Adrenal gland (tissue), 12 donors: ENCODE measurements around the gene NODAL. TPM values are rescaled to one million over a fixed set of nuclear protein-coding genes. Genes with fewer than 3 reads are reported as not detected.

Source experiments
- DNase-seq, 7 donors: peaks; one replicate each; pipeline ENCODE4 v3.0.0-alpha.2; 2019 to 2020
- H3K27ac ChIP-seq, 5 donors: fragments of 200-600 bp; sonication (generic) in 4 of 5; 1 replicate in 3 of 5; 2 replicates in 2 of 5; pipeline versions ENCODE4 v1.5.1 to v1.8.0; 2016 to 2020; ENCODE audit warnings: mild to moderate bottlenecking in 1 of 5
- H3K27me3 ChIP-seq: fragments of 200-600 bp; 2 replicates; pipeline ENCODE4 v1.8.0; 2021
- H3K36me3 ChIP-seq, 2 donors: fragments of 200-600 bp; replicated peaks in 1 of 2; 1 replicate in 1 of 2; 2 replicates in 1 of 2; pipeline versions ENCODE4 v1.5.1 to v1.8.0; 2018 to 2022
- H3K4me1 ChIP-seq, 2 donors: fragments of 200-600 bp; replicated peaks in 1 of 2; 1 replicate in 1 of 2; 2 replicates in 1 of 2; pipeline versions ENCODE4 v1.5.1 to v1.8.0; 2018 to 2021
- H3K4me3 ChIP-seq, 4 donors: fragments of 200-600 bp; sonication (generic) in 3 of 4; one replicate each; pipeline ENCODE4 v1.5.1; 2016 to 2018
- H3K9me3 ChIP-seq, 3 donors: fragments of 200-600 bp; sonication (generic) in 1 of 3; replicated peaks in 1 of 3; 1 replicate in 2 of 3; 2 replicates in 1 of 3; pipeline versions ENCODE4 v1.5.1 to v1.8.0; 2016 to 2021
- POLR2A ChIP-seq, 2 donors: fragments of 450-650 bp; IDR thresholded peaks; one replicate each; pipeline ENCODE4 v1.6.1; 2017; ENCODE audit warnings: antibody characterized with exemption in 2 of 2, mild to moderate bottlenecking in 2 of 2, moderate library complexity in 1 of 2
- WGBS, 4 donors: extraction: QIAGEN DNeasy Blood & Tissue Kit in 2 of 4; methylation state at CpG; one replicate each; pipeline versions ENCODE4 v1.1.5 to v1.1.7; 2013 to 2017; 5-methylcytosine and 5-hydroxymethylcytosine counted together
- intact Hi-C, 2 donors: fragments of 100-400 bp; cut with DNase I; formaldehyde crosslinking; loops; one replicate each; pipeline versions ENCODE4 v1.14.1 to v1.15.0; 2022 to 2023
- polyA plus RNA-seq, 3 donors: library from polyadenylated mRNA; stranded (reverse); fragments of 200-250 nt in 2 of 3; fragments of 350-450 nt in 1 of 3; fragmentation: Illumina TruSeq in 1 of 3; extraction: RNeasy Lipid Tissue Mini Kit (QIAGEN cat#74804) in 1 of 3; gene quantifications; one replicate each; pipeline ENCODE4 v1.2.3, GENCODE V29; 2013 to 2014
- total RNA-seq, 9 donors: library from RNA; depleted of rRNA in 4 of 9; stranded (reverse); fragments of >200 nt in 4 of 9; fragments of 120-200 nt in 1 of 9; fragmentation: NEBNext Ultra II Directional in 1 of 9; extraction: Animal tissue kit (Norgen Biotek cat#: 25700) in 1 of 9; gene quantifications; one replicate each; pipeline versions ENCODE4 v1.1.0 to v1.2.4, GENCODE V29; 2013 to 2023
- TF ChIP-seq, protein P1 (sequence below), 6 experiments: fragments of 450-650 bp in 4 of 6; fragments of 200-600 bp in 2 of 6; sonication (generic) in 1 of 6; IDR thresholded peaks; 1 replicate in 5 of 6; 2 replicates in 1 of 6; pipeline versions ENCODE4 v1.5.1 to v1.8.0; 2016 to 2021; ENCODE audit warnings: antibody characterized with exemption in 6 of 6, mild to moderate bottlenecking in 2 of 6, moderate library complexity in 1 of 6
- donor health status: healthy with polysubstance abuse.
- donor health status: Bipolar disorder and iron deficiency.
- donor health status: DM: yes; HTN: yes; CAD: no.
- donor health status: DM: no; HTN: no; CAD: no.
- donor health status: DM: no; HTN: no; CAD: no.
- donor health status: DM: yes; HTN: yes; CAD: no.

Gene NODAL
- total and polyA plus RNA-seq, 12 donors: not detected

GRCh38 chr10:70459061-70459773, 17.7 kb upstream of the NODAL start:
- no peak for TF ChIP-seq POLR2A (IDR thresholded peaks at IDR 0.05)
- TF ChIP-seq, protein P1, sequence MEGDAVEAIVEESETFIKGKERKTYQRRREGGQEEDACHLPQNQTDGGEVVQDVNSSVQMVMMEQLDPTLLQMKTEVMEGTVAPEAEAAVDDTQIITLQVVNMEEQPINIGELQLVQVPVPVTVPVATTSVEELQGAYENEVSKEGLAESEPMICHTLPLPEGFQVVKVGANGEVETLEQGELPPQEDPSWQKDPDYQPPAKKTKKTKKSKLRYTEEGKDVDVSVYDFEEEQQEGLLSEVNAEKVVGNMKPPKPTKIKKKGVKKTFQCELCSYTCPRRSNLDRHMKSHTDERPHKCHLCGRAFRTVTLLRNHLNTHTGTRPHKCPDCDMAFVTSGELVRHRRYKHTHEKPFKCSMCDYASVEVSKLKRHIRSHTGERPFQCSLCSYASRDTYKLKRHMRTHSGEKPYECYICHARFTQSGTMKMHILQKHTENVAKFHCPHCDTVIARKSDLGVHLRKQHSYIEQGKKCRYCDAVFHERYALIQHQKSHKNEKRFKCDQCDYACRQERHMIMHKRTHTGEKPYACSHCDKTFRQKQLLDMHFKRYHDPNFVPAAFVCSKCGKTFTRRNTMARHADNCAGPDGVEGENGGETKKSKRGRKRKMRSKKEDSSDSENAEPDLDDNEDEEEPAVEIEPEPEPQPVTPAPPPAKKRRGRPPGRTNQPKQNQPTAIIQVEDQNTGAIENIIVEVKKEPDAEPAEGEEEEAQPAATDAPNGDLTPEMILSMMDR (IDR thresholded peaks at IDR 0.05): no peak
- Histone ChIP-seq H3K9me3 (no peaks in the 10 kb centered on the region), H3K4me3 (no peak overlapping the region), H3K27ac (peak overlapping the region in 2 of 5 donors; percentile 4 to 39), H3K36me3 (no peaks in the 10 kb centered on the region), H3K27me3 (no peaks in the 10 kb centered on the region), H3K4me1 (peaks cover 20 to 22% of the 10 kb centered on the region in 2 donors)
- peak in 5 of 7 donors; percentile 38 to 64 (median 49) for DNase-seq
- intact Hi-C loops: no loop called here
- 34 to 38% (median 35%) methylated on average over 10 to 19 of the region's 19 CpGs for WGBS, 4 donors

DNA sequence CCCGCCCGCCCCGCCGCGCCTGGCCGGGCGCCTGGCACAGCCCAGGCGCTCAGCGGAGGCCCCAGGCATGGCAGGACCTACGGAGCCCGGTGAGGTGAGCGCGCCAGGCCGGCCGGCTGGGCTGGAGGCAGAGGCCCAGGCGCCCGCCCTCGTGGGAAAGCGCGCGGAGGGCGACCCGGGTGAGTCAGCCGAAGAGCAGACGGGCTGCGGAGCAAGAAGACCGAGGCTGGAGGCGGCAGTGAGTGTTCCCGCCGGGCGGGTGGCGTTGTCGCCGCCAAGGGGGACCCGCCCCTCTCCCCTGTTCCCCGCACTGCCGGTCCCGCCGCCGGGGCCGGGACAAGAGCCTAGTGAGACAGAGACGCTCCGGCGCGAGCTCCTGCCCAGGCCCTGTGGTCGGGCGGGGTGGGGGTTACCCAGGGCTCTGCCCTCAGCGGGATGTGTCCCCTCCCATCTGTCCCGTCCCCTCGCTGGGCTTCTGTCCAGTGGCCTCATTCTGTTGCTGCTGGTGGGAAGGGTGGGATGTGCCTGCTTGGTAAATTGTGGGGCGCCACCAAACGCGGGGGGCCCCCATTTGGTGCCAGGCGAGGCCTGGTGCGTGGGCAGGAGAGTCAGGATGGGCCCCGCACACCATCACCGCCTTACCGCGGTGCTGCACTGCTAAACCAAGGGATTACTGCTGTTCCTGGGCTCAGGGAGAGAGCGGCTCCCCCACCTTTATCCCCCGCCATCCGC, 17.0 kb upstream of the NODAL start:
- Histone ChIP-seq H3K4me1 (peaks cover 20 to 22% of the 10 kb centered on the region in 2 donors), H3K36me3 (no peaks in the 10 kb centered on the region), H3K9me3 (no peaks in the 10 kb centered on the region), H3K4me3 (peak overlapping the region in 2 of 4 donors; percentile 20 to 50), H3K27ac (peak overlapping the region in 3 of 5 donors; percentile 4 to 39 (median 38)), H3K27me3 (no peaks in the 10 kb centered on the region)
- peak; percentile 83 to 92 (median 89) for DNase-seq
- intact Hi-C loops: no loop called here
- WGBS, 4 donors: 10 to 14% (median 12%) methylated on average over 23 to 62 of the region's 62 CpGs; no CpG with 5 or more reads in 1 of the 4 donors
- TF ChIP-seq POLR2A (IDR thresholded peaks at IDR 0.05): peak in 1 of 2 donors; percentile 34
- TF ChIP-seq, protein P1 (IDR thresholded peaks at IDR 0.05): peak in 4 of 6 experiments; percentile 1 to 49 (median 22)

DNA sequence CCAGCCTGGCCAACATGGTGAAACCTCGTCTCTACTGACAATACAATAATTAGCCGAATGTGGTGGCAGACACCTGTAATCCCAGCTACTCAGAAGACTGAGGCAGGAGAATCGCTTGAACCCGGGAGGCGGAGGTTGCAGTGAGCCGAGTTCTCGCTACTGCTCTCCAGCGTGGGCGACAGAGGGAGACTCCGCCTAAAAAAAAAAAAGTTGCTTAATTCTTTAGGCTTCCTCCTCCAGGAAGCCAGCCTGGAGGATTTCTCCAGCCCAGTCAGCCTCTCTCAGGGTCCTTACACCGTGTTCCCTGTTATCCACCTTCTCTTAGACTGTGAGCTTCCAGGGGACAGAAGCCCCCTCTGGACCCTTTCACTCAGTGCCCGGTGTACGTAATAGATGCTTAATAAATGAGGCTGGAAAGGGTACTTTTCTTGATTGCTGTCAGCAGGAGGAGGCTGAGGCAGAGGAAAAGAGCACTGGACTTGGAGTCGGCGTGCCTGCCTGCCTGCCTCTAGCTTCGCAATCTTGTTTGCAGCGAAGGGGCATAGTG, 16.4 kb upstream of the NODAL start:
- Histone ChIP-seq H3K36me3 (no peaks in the 10 kb centered on the region), H3K27me3 (no peaks in the 10 kb centered on the region), H3K27ac (peak overlapping the region in 3 of 5 donors; percentile 4 to 39 (median 38)), H3K9me3 (no peaks in the 10 kb centered on the region), H3K4me1 (peaks cover 17 to 21% of the 10 kb centered on the region in 2 donors), H3K4me3 (peak overlapping the region in 2 of 4 donors; percentile 20 to 50)
- TF ChIP-seq, protein P1 (IDR thresholded peaks at IDR 0.05): peak in 1 of 6 experiments; percentile 27
- no peak for TF ChIP-seq POLR2A (IDR thresholded peaks at IDR 0.05)
- WGBS, 4 donors: 51 to 68% (median 59%) methylated on average over 13 to 17 of the region's 17 CpGs
- intact Hi-C loops: no loop called here
- DNase-seq: no peak

DNA sequence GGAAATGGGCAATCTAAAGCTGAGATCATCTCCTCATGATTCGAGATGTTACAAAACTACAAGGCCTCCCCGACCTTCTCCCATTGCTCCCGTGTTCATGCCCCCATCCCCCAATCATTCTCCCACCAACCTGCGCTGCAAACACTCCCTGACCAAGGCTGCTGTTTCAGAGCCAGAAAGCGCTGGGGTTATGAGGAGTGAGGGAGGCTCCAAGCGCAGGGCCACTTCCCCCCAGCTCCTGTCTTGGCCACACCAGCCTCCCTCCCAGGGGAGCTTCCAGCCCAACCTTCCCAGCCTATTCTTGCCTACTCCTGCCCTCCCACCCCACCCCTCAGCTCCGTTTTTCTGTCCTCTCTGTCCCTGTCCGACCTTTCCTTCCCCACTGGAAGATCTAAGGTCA, 14.7 kb upstream of the NODAL start:
- Histone ChIP-seq H3K36me3 (no peaks in the 10 kb centered on the region), H3K4me1 (peaks cover 12% of the 10 kb centered on the region in 2 donors), H3K9me3 (no peaks in the 10 kb centered on the region), H3K27me3 (no peaks in the 10 kb centered on the region), H3K27ac (no peak overlapping the region), H3K4me3 (no peak overlapping the region)
- intact Hi-C loops: no loop called here
- WGBS, 4 donors: 60 to 73% (median 64%) methylated on average over 7 to 8 of the region's 8 CpGs
- TF ChIP-seq, protein P1 (IDR thresholded peaks at IDR 0.05): no peak
- no peak for TF ChIP-seq POLR2A (IDR thresholded peaks at IDR 0.05)
- no peak for DNase-seq
